K562 (cell line): ENCODE data around the gene LMBR1L. TPM values are rescaled to one million over a fixed set of nuclear protein-coding genes. Genes with fewer than 3 reads are reported as not detected.

ENCODE experiments used
- ATAC-seq: fragments of 200-7000 bp; cut with Tn5 transposase; 3 replicates; pipeline ENCODE4 v1.9.1; 2020; ENCODE audit warnings: moderate library complexity
- BruUV-seq: library from RNA; stranded (reverse); fragments of 400-500 nt; replicated peaks from 2 replicates; lab custom pipeline; 2021; lab: Mats Ljungman, UMichigan
- CTCF ChIA-PET: fragments of 300-600 bp; formaldehyde crosslinking; extraction: SDS; loops from one replicate; lab custom pipeline; 2021; ENCODE audit warnings: low intra/inter-chr PET ratio; lab: Yijun Ruan, JAX
- POLR2A ChIA-PET: fragments of 300-600, 350-650 bp; sonication (Branson Sonifier 250); formaldehyde crosslinking; extraction: SDS; loops from one replicate; lab custom pipeline; 2021; ENCODE audit warnings: antibody characterized with exemption, inconsistent platforms; lab: Yijun Ruan, JAX
- DNase-seq, 4 experiments: peaks; one replicate each; pipeline versions ENCODE4 v3.0.0 to v3.0.0-alpha.2; 2011 to 2018; ENCODE audit warnings: low spot score in 3 of 4, mixed read lengths in 3 of 4; ENCODE audit errors: extremely low read depth in 1 of 4
- FAIRE-seq: peaks from 2 replicates; lab custom pipeline; 2011; peaks lifted over from hg19 to GRCh38; lab: Jason Lieb, UNC
- H2AFZ ChIP-seq: 2 replicates; pipeline ENCODE4 v1.6.0; 2011; ENCODE audit warnings: low read depth, low read length, control low read depth, inconsistent platforms
- H3K27ac ChIP-seq: fragments of 200-600 bp; 3 replicates; pipeline ENCODE4 v1.8.0; 2011; ENCODE audit warnings: low read depth, mild to moderate bottlenecking, control low read depth, inconsistent platforms, low read length, moderate library complexity, mixed read lengths; ENCODE audit errors: extremely low read depth
- H3K27me3 ChIP-seq, 2 experiments: fragments of 300-600 bp in 1 of 2; 2 replicates in 1 of 2; 3 replicates in 1 of 2; pipeline versions ENCODE4 v1.6.0 to v1.8.0; 2011; ENCODE audit warnings: inconsistent platforms in 2 of 2, low read length in 2 of 2, mild to moderate bottlenecking in 1 of 2, mixed read lengths in 1 of 2, moderate library complexity in 1 of 2; ENCODE audit not compliant: control insufficient read depth in 2 of 2, insufficient read depth in 2 of 2
- H3K36me3 ChIP-seq: fragments of 300-600 bp; 3 replicates; pipeline ENCODE4 v1.8.0; 2011; ENCODE audit warnings: mild to moderate bottlenecking, low read length, inconsistent platforms; ENCODE audit not compliant: control insufficient read depth, insufficient read depth
- H3K4me1 ChIP-seq, 2 experiments: fragments of 200-600 bp in 1 of 2; replicated peaks in 1 of 2; 2 replicates in 1 of 2; 3 replicates in 1 of 2; pipeline versions ENCODE4 v1.5.1 to v1.8.0; 2011; ENCODE audit warnings: inconsistent platforms in 2 of 2, low read length in 2 of 2, mild to moderate bottlenecking in 1 of 2, mixed read lengths in 1 of 2, moderate library complexity in 1 of 2; ENCODE audit not compliant: control insufficient read depth in 2 of 2, insufficient read depth in 2 of 2
- H3K4me2 ChIP-seq: 2 replicates; pipeline ENCODE4 v1.6.1; 2011; ENCODE audit warnings: low read length, control low read depth, inconsistent platforms, mixed read lengths; ENCODE audit not compliant: insufficient read depth
- H3K4me3 ChIP-seq: fragments of 200-600 bp; sonication (generic), shearing (Covaris generic); 2 replicates; pipeline ENCODE4 v1.5.1; 2016; ENCODE audit warnings: control low read depth, inconsistent platforms
- H3K79me2 ChIP-seq: fragments of 200-600 bp; 3 replicates; pipeline ENCODE4 v1.8.0; 2011; ENCODE audit warnings: low read length, inconsistent platforms; ENCODE audit not compliant: control insufficient read depth, insufficient read depth
- H3K9ac ChIP-seq, 2 experiments: 2 replicates each; pipeline versions ENCODE4 v1.6.0 to v1.6.1; 2011; ENCODE audit warnings: low read depth in 2 of 2, low read length in 2 of 2, control low read depth in 1 of 2, inconsistent platforms in 1 of 2, mild to moderate bottlenecking in 1 of 2, mixed read lengths in 1 of 2; ENCODE audit not compliant: insufficient read depth in 1 of 2
- H3K9me1 ChIP-seq: one replicate; pipeline ENCODE4 v1.6.0; 2011; ENCODE audit warnings: inconsistent platforms, mild to moderate bottlenecking, low read length, moderate library complexity; ENCODE audit not compliant: control insufficient read depth, insufficient read depth
- H3K9me3 ChIP-seq: replicated peaks from 2 replicates; pipeline ENCODE4 v1.5.1; 2011; ENCODE audit warnings: low read depth, low read length, inconsistent platforms; ENCODE audit not compliant: control insufficient read depth, insufficient read depth
- H4K20me1 ChIP-seq: replicated peaks from 2 replicates; pipeline ENCODE4 v1.6.1; 2011; ENCODE audit warnings: low read length, inconsistent platforms, mixed read lengths; ENCODE audit not compliant: control insufficient read depth, insufficient read depth
- CBFA2T3 ChIP-seq: fragments of 450-650 bp; IDR thresholded peaks from 2 replicates; pipeline ENCODE4 v1.6.1; 2017
- GABPA ChIP-seq: fragments of 200-800 bp; sonication (Bioruptor generic); conservative IDR thresholded peaks from 2 replicates; pipeline ENCODE4 v1.6.1; 2016; ENCODE audit warnings: low read depth, missing genetic modification characterization, missing compliant biosample characterization
- KAT8 ChIP-seq: fragments of 450-650 bp; IDR thresholded peaks from 2 replicates; pipeline ENCODE4 v1.6.1; 2016; ENCODE audit warnings: low read depth, mild to moderate bottlenecking
- NFRKB ChIP-seq: fragments of 450-650 bp; IDR thresholded peaks from 2 replicates; pipeline ENCODE4 v1.6.1; 2016; ENCODE audit warnings: low read depth
- PATZ1 ChIP-seq: fragments of 250-450 bp; sonication (Bioruptor Pico); IDR thresholded peaks from 2 replicates; pipeline ENCODE4 v1.5.0; 2020; ENCODE audit warnings: mild to moderate bottlenecking, borderline replicate concordance
- RBM25 ChIP-seq: fragments of 200-400 bp; formaldehyde crosslinking; IDR thresholded peaks from 2 replicates; pipeline ENCODE4 v1.6.1; 2018; ENCODE audit warnings: low read length, low read depth, moderate library complexity; ENCODE audit not compliant: severe bottlenecking
- ZBTB49 ChIP-seq: sonication (generic); formaldehyde crosslinking; IDR thresholded peaks from 2 replicates; pipeline ENCODE4 v1.8.0; 2022; ENCODE audit warnings: missing genetic modification reagents, mild to moderate bottlenecking, borderline replicate concordance
- ZNF511 ChIP-seq: sonication (generic); formaldehyde crosslinking; IDR thresholded peaks from 2 replicates; pipeline ENCODE4 v1.8.0; 2022; ENCODE audit warnings: mild to moderate bottlenecking, missing genetic modification reagents
- WGBS: fragments of 100-300 bp; shearing (Covaris generic); methylation state at CpG from one replicate; pipeline ENCODE4 v1.1.6; 2016; ENCODE audit warnings: low coverage, mixed read lengths; ENCODE audit not compliant: insufficient coverage; ENCODE audit errors: missing lambda C conversion rate; 5-methylcytosine and 5-hydroxymethylcytosine counted together
- in situ Hi-C: fragments of 300-500 bp; cut with MboI; formaldehyde crosslinking; loops from 4 replicates; pipeline ENCODE4 v1.15.0; 2018; ENCODE audit warnings: inconsistent platforms, mixed read lengths
- intact Hi-C: fragments of 100-400 bp; cut with micrococcal nuclease; formaldehyde crosslinking; loops from 2 replicates; pipeline ENCODE4 v1.14.2; 2022
- polyA plus RNA-seq, 8 experiments: library from polyadenylated mRNA; depleted of rRNA in 4 of 8; stranded (reverse) in 5 of 8; unstranded in 3 of 8; fragments of >200 nt; fragmentation: Nextera tagmentation in 2 of 8; fragmentation: Illumina TruSeq in 1 of 8; extraction: Ambion mirVana in 2 of 8; extraction: Trizol in 1 of 8; gene quantifications; 2 replicates each; pipeline versions ENCODE4 v1.2.1 to v1.2.3, GENCODE V29; 2011 to 2014; ENCODE audit warnings: inconsistent platforms in 1 of 8, missing spikeins in 1 of 8
- total RNA-seq, 7 experiments: library from RNA; depleted of rRNA in 6 of 7; stranded (reverse); fragments of >200 nt in 6 of 7; fragmentation: Illumina TruSeq in 2 of 7; extraction: Trizol in 2 of 7; gene quantifications; 2 replicates each; pipeline versions ENCODE4 v1.2.1 to v1.2.3, GENCODE V29; 2011 to 2021; ENCODE audit warnings: low replicate concordance in 1 of 7

The LMBR1L gene
- total and polyA plus RNA-seq, 9 of the 15 experiments (the other 6 are each of a cell fraction or from before 2014, with no cell fraction given), result 2.5 to 57.0 (median 31.1) TPM

GRCh38 chr12:49068879-49069506, 41.7 kb downstream of the LMBR1L start:
- WGBS, result 9% methylated on average over 20 of the region's 21 CpGs
- ATAC-seq (no peak), DNase-seq (no peak), FAIRE-seq (no peak)
- Histone ChIP-seq H3K27me3 (no peaks in the 10 kb centered on the region), H3K9me1 (no peaks in the 10 kb centered on the region), H3K4me2 (peak overlapping the region; percentile 95), H4K20me1 (no peaks in the 10 kb centered on the region), H3K4me1 (peaks cover 10 to 18% of the 10 kb centered on the region in 2 experiments; a peak in 4 of 5 replicates), H2AFZ (peak overlapping the region; percentile 98), H3K36me3 (peaks cover 14% of the 10 kb centered on the region), H3K4me3 (peak overlapping the region; percentile 96), H3K9ac (peak overlapping the region; percentile 71 to 92), H3K79me2 (peaks cover 5% of the 10 kb centered on the region; the same call in 2 of the 3 replicates), H3K9me3 (no peaks in the 10 kb centered on the region), H3K27ac (peak overlapping the region; percentile 79; the same call in 2 of the 3 replicates)
- intact Hi-C loops, result loop anchor here (10.0 kb wide), 1 partner anchor 276 kb away; the partner anchor contains the start of gene DNAJC22
- ChIA-PET CTCF (no interaction called here), POLR2A (interaction anchor here (0.6 to 2.8 kb wide), 16 partner anchors 9 to 204 kb away, joined by 3 to 23 read pairs (median 5); partner anchors contain the start of genes TUBA1B and TUBA1C)
- TF ChIP-seq GABPA (tag), result peak; percentile 15
- TF ChIP-seq ZNF511, result no peak
- no peak for TF ChIP-seq CBFA2T3
- TF ChIP-seq PATZ1 (CRISPR knock-in tag), result no peak
- TF ChIP-seq KAT8, result no peak
- no peak for TF ChIP-seq RBM25
- TF ChIP-seq ZBTB49, result no peak
- TF ChIP-seq NFRKB, result 0 out of 2 replicates have a peak, but pooled peaks have one; percentile 29
- in situ Hi-C loops, result no loop called here
- BruUV-seq, result TSS peak; percentile 78
